HG03378 (cell line): ENCODE data around the gene WNT9B.

ENCODE experiments used
- ATAC-seq: cut with Tn5 transposase; IDR thresholded peaks from one replicate; pipeline ENCODE4 v1.9.1; 2021; ENCODE audit warnings: mild to moderate bottlenecking, moderate library complexity; ENCODE audit not compliant: unreplicated experiment

The WNT9B gene

DNA sequence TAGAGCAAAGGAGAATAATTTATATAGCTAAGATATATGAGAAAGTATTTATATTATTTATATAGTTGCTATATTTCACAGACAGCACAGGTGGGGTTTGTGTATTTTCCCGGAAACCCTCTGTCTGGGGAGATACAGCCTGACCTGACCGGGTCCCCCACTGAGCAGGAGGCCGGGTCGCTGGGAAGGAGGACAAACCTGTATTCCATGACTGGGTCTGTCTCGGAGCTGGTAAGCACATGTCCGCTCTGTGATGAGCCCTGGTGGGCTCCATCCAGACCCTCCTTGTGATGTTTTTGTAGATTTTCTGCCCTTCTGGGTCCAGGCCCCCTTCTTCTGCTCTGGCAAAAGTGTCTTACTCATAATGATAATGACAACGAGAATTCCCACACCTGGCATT lies 27.7 kb downstream of the WNT9B start:
- no peak for ATAC-seq

GRCh38 chr17:46881015-46881414 lies 29.6 kb downstream of the WNT9B start:
- ATAC-seq: no peak

DNA sequence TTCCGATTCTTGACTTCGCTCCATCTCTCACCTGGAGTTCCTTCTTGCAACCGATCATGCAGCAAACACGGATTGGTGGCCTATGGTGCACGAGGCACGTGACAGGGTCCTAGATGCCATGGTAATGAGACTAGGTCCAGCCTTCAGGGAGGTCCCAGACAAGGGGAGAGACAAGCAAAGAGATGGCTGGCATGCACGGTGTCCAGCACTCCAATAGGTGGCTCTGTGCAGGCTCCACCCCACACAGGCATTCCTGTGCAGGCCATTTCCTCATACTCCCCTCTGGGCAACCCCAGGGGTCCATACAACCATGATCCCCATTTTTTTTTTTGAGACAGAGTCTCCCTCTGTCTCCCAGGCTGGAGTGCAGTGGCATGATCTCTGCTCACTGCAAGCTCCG lies 31.3 kb downstream of the WNT9B start:
- ATAC-seq: no peak

GRCh38 chr17:46883871-46884520 lies 32.6 kb downstream of the WNT9B start:
- no peak for ATAC-seq

DNA sequence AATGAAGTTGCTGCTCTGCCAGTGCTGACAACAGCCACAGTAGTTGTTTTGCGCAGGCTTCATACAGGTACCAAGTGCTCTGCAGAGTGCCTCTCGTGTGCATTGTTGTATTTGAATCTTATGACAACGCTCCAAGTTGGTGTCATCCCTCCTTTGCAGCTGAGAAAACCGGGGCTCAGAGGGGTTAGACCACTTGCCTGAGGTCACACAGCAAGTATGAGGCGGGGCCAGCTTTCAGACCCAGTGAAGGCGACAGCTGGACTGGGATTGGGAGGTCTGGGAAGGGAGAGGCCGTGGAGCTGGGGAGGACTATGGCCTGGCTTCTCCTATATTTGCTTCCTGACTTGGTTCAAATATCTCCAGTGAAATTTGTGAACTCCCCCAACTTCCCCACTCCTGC lies 33.2 kb downstream of the WNT9B start:
- ATAC-seq: no peak

DNA sequence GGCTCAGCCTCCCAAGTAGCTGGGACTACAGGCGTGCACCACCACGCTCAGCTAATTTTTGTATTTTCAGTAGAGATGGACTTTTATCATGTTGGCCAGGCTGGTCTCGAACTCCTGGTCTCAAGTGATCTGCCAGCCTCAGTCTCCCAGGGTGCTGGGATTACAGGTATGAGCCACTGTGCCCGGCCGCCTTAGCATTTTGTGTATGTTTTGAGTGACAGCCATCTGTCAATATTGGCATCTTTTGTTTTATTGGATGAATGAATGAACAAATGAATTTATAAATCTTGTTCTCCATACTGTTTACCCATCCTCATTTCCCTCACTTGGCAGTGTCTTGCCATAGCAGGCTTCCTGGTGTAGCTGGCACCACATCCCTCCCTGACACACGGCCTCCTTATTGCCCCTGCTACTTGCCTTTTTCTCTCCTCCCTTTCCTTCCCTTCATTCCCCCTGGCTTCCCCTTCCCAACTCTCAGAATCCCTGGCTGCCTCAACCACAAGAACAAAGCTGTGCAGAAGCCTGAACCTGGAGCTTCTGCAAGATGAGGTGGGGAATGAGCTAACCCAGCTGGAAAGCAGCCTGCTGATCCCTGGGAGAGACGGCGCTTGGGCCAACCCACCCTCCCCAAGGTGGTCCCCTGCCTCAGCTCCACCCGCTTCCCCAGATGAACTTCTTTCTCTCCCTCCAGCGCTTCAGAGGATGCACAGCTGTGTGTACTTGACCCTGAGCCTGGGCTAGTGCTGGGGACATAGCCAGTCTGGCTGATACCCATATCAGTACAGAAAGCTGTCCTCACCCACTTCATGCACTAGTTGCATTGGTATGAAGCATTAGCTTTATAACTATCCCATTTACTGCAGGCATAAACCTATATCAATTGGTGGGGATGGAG lies 34.3 kb downstream of the WNT9B start:
- ATAC-seq: no peak

- ATAC-seq: no peak
These were observed 34.9 kb downstream of the WNT9B start for GRCh38 chr17:46886310-46886663.

DNA sequence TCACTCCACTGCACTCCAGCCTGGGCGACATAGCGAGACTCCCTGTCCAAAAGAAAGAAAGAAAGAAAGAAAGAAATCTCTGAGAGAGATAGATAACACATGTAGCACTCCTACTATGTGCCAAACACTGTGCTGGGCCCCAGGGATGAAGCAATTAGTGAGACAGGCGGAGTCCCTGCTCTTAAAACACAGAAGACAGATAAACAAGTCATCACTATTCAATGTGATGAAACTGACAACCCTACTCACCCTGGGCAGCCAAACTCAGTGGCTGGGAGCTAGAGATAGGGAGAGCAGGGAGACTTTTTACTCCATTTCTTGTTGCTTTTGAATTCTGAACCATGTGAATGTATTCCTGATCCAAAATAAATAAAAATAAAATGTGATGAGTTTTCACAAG lies 36.3 kb downstream of the WNT9B start:
- ATAC-seq: no peak

DNA sequence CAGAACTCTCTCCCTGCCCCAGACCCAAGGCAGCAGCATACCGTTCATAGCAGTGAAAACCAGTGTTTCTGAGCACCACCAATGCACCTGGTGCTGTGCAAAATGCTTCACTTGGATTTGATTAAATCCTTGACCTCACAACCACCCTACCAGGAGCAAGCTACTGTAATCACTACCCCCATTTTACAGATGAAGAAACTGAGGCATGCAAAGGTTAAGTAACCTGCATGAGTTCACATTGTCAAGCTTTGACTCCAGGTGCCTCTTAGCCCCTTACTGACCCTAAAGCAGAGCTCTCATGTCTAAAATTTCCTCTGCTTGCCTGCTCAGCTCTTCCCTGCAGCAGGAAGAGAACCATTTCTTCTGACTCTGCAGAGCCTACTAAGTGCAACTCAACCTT lies 37.3 kb downstream of the WNT9B start:
- ATAC-seq: no peak

GRCh38 chr17:46889519-46889918 lies 38.1 kb downstream of the WNT9B start:
- no peak for ATAC-seq

GRCh38 chr17:46889992-46890564 lies 38.7 kb downstream of the WNT9B start:
- no peak for ATAC-seq

DNA sequence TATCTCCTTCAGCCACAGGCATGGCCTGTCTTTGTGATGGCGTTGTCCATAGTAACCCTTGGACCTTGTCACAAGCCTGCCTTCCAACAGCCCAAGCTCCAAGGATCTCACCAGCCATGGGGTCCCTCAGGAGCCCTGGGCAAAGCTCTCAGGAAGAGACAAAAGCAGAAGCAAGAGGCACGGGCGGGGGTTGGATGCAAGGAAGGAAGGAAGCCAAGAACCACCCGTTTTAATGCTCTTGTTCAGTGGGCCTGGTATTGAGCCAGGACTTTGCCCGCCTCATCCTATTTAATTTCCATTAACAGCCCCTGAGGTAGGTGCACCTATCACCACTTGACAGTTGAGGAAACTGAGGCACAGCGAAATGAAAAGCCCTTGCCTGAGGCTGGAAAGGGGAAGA lies 39.3 kb downstream of the WNT9B start:
- no peak for ATAC-seq

GRCh38 chr17:46892192-46892703 lies 40.9 kb downstream of the WNT9B start:
- no peak for ATAC-seq

- ATAC-seq: no peak
These were observed 42.6 kb downstream of the WNT9B start for GRCh38 chr17:46894024-46894423.

DNA sequence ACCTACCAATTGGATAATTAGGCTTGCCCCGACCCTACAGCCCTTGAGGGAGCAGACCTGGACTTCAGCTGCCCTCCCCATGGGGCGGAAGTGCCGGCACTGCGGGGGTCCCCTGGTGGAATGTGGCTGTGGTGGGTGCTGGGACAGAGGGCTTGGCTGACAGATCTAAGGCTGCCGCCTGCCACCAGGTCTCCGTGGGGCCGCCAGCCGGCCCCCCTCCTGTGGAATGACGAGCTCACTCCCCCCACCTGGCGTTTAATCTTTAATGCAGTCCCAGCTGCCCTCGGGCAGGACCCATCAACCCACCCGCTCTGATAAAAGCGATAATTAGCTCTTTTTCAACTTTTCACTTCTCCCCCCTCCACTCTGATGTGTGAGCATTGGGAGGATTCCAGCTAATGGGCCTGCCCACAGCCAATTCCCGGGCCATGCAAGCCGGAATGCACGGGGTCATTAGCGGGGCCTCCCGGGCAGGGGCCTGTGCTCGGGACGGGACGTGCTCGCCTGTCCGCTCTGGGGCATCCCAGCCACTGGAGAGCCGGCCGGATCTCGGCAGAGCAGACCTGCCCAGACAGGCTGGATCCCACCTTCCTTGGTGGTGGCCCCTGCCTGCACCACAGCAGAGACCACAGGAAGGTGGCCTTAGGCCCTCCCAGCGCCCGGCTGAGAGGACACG lies 43.2 kb downstream of the WNT9B start:
- ATAC-seq: no peak

DNA sequence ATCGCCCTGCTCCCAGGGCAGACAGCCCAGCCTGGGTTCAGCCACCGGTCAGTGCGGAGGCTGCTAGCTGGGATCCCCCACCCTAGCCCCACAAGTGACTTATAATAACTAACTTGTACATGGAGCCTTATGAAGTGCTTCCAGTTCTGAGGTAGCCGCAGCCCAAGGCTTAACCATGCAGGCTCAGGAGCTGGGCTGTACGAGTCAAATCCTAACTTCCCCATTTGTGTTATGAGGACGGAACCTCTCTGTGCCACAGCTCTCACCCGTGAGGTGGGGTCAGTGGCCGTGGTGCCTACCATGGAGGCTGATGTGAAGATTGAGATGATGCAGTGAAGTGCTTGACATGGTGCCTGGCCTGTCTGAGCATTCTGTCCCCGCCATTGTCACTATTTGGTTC lies 43.8 kb downstream of the WNT9B start:
- no peak for ATAC-seq

DNA sequence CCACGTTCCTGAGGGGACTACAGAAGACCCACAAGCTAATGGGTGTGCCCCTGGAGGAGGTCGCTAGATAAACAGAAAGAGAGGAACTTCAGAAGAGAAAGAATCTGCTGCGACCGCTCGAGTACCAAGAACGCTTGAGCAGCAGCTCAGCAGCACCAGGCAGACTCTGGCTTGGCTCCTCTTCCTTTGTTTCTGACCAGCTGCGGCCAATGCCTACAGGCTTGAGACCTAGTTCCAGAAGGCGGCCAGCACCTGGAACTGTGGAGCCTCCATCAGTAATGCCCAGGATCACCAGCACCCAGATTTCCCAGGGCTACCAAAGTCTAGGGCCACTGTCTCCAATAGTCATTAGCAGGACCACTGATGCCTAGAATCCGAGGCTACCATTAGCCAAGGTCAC lies 45.6 kb downstream of the WNT9B start:
- ATAC-seq: no peak

- no peak for ATAC-seq
These were observed 47.0 kb downstream of the WNT9B start for GRCh38 chr17:46898364-46898763.

- ATAC-seq: no peak
These were observed 47.5 kb downstream of the WNT9B start for GRCh38 chr17:46898860-46899259.

GRCh38 chr17:46901291-46901690 lies 49.9 kb downstream of the WNT9B start:
- no peak for ATAC-seq
